Mammary epithelial cell (primary cell): ENCODE measurements around the gene FUT7.

Experiments
- EZH2 ChIP-seq: IDR thresholded peaks from 2 replicates; pipeline ENCODE4 v1.6.1; 2012; ENCODE audit warnings: low read length, inconsistent platforms, borderline replicate concordance
- TF ChIP-seq, protein P1 (sequence below), 2 donors: IDR thresholded peaks in 1 of 2; conservative IDR thresholded peaks in 1 of 2; 2 replicates each; pipeline ENCODE4 v1.5.1; 2011 to 2012; ENCODE audit warnings: inconsistent platforms in 2 of 2, low read length in 2 of 2, mild to moderate bottlenecking in 2 of 2, control low read depth in 1 of 2, low read depth in 1 of 2; ENCODE audit not compliant: insufficient read depth in 1 of 2; ENCODE audit errors: extremely low read depth in 1 of 2

- no peak for TF ChIP-seq EZH2
- TF ChIP-seq, protein P1, sequence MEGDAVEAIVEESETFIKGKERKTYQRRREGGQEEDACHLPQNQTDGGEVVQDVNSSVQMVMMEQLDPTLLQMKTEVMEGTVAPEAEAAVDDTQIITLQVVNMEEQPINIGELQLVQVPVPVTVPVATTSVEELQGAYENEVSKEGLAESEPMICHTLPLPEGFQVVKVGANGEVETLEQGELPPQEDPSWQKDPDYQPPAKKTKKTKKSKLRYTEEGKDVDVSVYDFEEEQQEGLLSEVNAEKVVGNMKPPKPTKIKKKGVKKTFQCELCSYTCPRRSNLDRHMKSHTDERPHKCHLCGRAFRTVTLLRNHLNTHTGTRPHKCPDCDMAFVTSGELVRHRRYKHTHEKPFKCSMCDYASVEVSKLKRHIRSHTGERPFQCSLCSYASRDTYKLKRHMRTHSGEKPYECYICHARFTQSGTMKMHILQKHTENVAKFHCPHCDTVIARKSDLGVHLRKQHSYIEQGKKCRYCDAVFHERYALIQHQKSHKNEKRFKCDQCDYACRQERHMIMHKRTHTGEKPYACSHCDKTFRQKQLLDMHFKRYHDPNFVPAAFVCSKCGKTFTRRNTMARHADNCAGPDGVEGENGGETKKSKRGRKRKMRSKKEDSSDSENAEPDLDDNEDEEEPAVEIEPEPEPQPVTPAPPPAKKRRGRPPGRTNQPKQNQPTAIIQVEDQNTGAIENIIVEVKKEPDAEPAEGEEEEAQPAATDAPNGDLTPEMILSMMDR (conservative IDR thresholded peaks at IDR 0.05 in 1 of 2, IDR thresholded peaks at IDR 0.05 in 1 of 2; ENCODE audit: extremely low read depth in 1 of 2, insufficient read depth in 1 of 2, low read depth in 1 of 2, low read length in 2 of 2) = no peak
Observed at GRCh38 chr9:137009938-137010732, 21.8 kb downstream of the FUT7 start.
